Naive thymus-derived CD8-positive, alpha-beta T cell (primary cell): Measurements from ENCODE around the gene CD3D. TPM values are rescaled to one million over a fixed set of nuclear protein-coding genes. Genes with fewer than 3 reads are reported as not detected.
"Not testable (repeated sequence)": the region's sequence is repeated elsewhere in the genome, so short reads cannot be mapped to it uniquely, and the experiment has no call there.

Experiments used
- ATAC-seq, 2 donors: fragments of 150-1000 bp; cut with Tn5 transposase in 1 of 2; sonication (Bioruptor Pico), chemical (Tn5 transposase) in 1 of 2; 1 replicate in 1 of 2; 2 replicates in 1 of 2; pipeline ENCODE4 v1.10.0; 2021; ENCODE audit warnings: mild to moderate bottlenecking in 2 of 2, moderate library complexity in 2 of 2
- POLR2A ChIA-PET: fragments of 350-600 bp; sonication (Branson Sonifier 250); formaldehyde crosslinking; loops from one replicate; lab custom pipeline; 2021; ENCODE audit warnings: antibody characterized with exemption; lab: Charles Lee
- DNase-seq, 10 donors: peaks; one replicate each; pipeline versions ENCODE4 v3.0.0 to v3.0.0-alpha.2; 2020 to 2022
- H3K27ac Mint-ChIP-seq, 10 donors: one replicate each; pipeline ENCODE4 v1.8.0; 2020 to 2022; ENCODE audit warnings: mild to moderate bottlenecking in 10 of 10, mixed read lengths in 10 of 10, moderate library complexity in 4 of 10, inconsistent platforms in 1 of 10
- H3K27me3 Mint-ChIP-seq, 5 donors: one replicate each; pipeline ENCODE4 v1.8.0; 2021 to 2022; ENCODE audit warnings: mixed read lengths in 5 of 5
- H3K36me3 Mint-ChIP-seq, 3 donors: one replicate each; pipeline ENCODE4 v1.8.0; 2020 to 2022; ENCODE audit warnings: mixed read lengths in 3 of 3, mild to moderate bottlenecking in 2 of 3, inconsistent platforms in 1 of 3
- H3K4me1 Mint-ChIP-seq, 4 donors: one replicate each; pipeline ENCODE4 v1.8.0; 2021 to 2022; ENCODE audit warnings: mixed read lengths in 4 of 4
- H3K4me3 Mint-ChIP-seq, 10 donors: one replicate each; pipeline ENCODE4 v1.8.0; 2020 to 2022; ENCODE audit warnings: mild to moderate bottlenecking in 10 of 10, mixed read lengths in 10 of 10, moderate library complexity in 6 of 10, inconsistent platforms in 1 of 10
- H3K9me3 Mint-ChIP-seq, 9 donors: one replicate each; pipeline ENCODE4 v1.8.0; 2020 to 2022; ENCODE audit warnings: mixed read lengths in 9 of 9, mild to moderate bottlenecking in 3 of 9, inconsistent platforms in 1 of 9, moderate library complexity in 1 of 9
- polyA plus RNA-seq, 3 donors: library from polyadenylated mRNA; unstranded; fragments of 300-500 nt; fragmentation: Illumina TruSeq; gene quantifications; one replicate each; pipeline ENCODE4 v1.2.3, GENCODE V29; 2021
- total RNA-seq, 8 experiments: library from RNA in 2 of 8; stranded (reverse) in 2 of 8; gene quantifications; one replicate each; pipeline ENCODE4 v1.2.3 and lab custom pipeline; 2021 to 2026

The CD3D gene
- total and polyA plus RNA-seq, 5 experiments from 2014 or later = 355 to 1,259 (median 1,161) TPM

- Mint-ChIP-seq H3K27ac (peak overlapping the region in 9 of 10 donors; percentile 84 to 99 (median 95)), H3K4me1 (peaks cover 48 to 93% (median 92%) of the 10 kb centered on the region in 4 donors), H3K27me3 (no peaks in the 10 kb centered on the region), H3K9me3 (peaks cover 0 to 3% (median 0%) of the 10 kb centered on the region in 9 donors), H3K4me3 (peak overlapping the region in 4 of 10 donors; percentile 5 to 63 (median 49)), H3K36me3 (peaks cover 19 to 75% (median 54%) of the 10 kb centered on the region in 3 donors)
- POLR2A ChIA-PET = interaction anchor here (0.6 to 2.6 kb wide), 2 partner anchors 13 to 61 kb away, joined by 3 to 10 read pairs; partner anchors contain the start of gene MPZL3
- no peak for ATAC-seq
- DNase-seq = no peak
These were observed 29.3 kb downstream of the CD3D start for GRCh38 chr11:118313242-118313641.

- ATAC-seq (no peak), DNase-seq (no peak)
- POLR2A ChIA-PET = interaction anchor here (1.1 to 1.7 kb wide), 3 partner anchors 13 to 110 kb away, joined by 3 to 5 read pairs (median 3); partner anchors contain the start of gene UBE4A
- peaks cover 22 to 85% (median 62%) of the 10 kb centered on the region in 3 donors for H3K36me3 Mint-ChIP-seq
- peaks cover 48 to 96% (median 94%) of the 10 kb centered on the region in 4 donors for H3K4me1 Mint-ChIP-seq
- peaks cover 0 to 3% (median 0%) of the 10 kb centered on the region in 9 donors for H3K9me3 Mint-ChIP-seq
- peak overlapping the region; percentile 84 to 99 (median 92) for H3K27ac Mint-ChIP-seq
- H3K27me3 Mint-ChIP-seq = no peaks in the 10 kb centered on the region
- H3K4me3 Mint-ChIP-seq = peak overlapping the region in 9 of 10 donors; percentile 5 to 81 (median 65)
These were observed 30.2 kb downstream of the CD3D start for GRCh38 chr11:118312328-118312727.

GRCh38 chr11:118311518-118311917 is 31.0 kb downstream of the CD3D start:
- POLR2A ChIA-PET = interaction anchor here (1.1 to 1.7 kb wide), 5 partner anchors 12 to 109 kb away, joined by 3 to 5 read pairs (median 4); partner anchors contain the start of genes MPZL3 and UBE4A
- H3K4me3 Mint-ChIP-seq = peak overlapping the region; percentile 12 to 81 (median 63)
- H3K27ac Mint-ChIP-seq = peak overlapping the region; percentile 84 to 99 (median 92)
- peaks cover 49 to 96% (median 94%) of the 10 kb centered on the region in 4 donors for H3K4me1 Mint-ChIP-seq
- peak in 1 of 2 donors; percentile 38 for ATAC-seq
- no peaks in the 10 kb centered on the region for H3K27me3 Mint-ChIP-seq
- peaks cover 0 to 3% (median 0%) of the 10 kb centered on the region in 9 donors for H3K9me3 Mint-ChIP-seq
- DNase-seq = peak in 3 of 10 donors; percentile 13 to 46 (median 32)
- H3K36me3 Mint-ChIP-seq = peaks cover 29 to 92% (median 68%) of the 10 kb centered on the region in 3 donors

DNA sequence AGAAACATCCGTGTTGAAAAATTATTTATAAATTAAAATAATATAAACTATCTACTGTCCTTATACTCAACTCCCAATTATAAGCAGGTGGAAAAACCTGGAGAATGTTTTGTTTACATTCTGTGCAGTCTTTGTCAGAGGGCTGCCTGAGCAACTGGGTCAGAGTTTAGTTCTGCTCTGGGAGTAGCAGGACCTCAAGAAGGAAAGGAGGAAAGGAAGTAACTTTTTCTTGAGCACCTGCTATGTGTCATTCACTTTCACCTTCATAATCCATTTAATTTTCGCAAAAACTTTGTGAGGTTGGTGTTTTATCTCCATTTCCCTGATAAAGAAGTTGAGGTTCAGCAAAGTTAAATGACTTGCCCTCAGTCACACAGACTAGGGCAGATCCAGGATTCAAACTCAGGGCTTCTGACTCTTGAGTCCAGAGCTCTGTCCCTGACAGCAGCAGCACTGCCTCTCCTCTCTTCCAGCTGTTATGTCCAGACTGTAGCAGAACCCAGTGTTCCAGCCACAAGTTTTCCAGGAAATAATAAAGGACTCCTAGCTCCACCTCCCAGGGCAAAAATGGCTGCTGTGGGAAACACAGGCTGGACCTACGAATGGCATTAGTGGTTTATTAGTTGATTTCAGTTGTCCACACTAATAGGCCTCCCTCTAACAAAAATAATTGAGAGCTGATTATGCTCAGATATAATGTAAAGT is 31.6 kb downstream of the CD3D start:
- DNase-seq (no peak), ATAC-seq (no peak)
- H3K9me3 Mint-ChIP-seq = peaks cover 0 to 3% (median 0%) of the 10 kb centered on the region in 9 donors
- no peaks in the 10 kb centered on the region for H3K27me3 Mint-ChIP-seq
- peak overlapping the region in 8 of 10 donors; percentile 60 to 81 (median 65) for H3K4me3 Mint-ChIP-seq
- POLR2A ChIA-PET = interaction anchor here (0.7 to 1.7 kb wide), 6 partner anchors 11 to 113 kb away, joined by 3 to 5 read pairs (median 4); partner anchors contain the start of genes MPZL3 and UBE4A
- peak overlapping the region; percentile 84 to 99 (median 92) for H3K27ac Mint-ChIP-seq
- H3K4me1 Mint-ChIP-seq = peaks cover 46 to 96% (median 91%) of the 10 kb centered on the region in 4 donors
- peaks cover 30 to 92% (median 66%) of the 10 kb centered on the region in 3 donors for H3K36me3 Mint-ChIP-seq

GRCh38 chr11:118310271-118310670 is 32.2 kb downstream of the CD3D start:
- Mint-ChIP-seq H3K9me3 (peaks cover 0 to 3% (median 0%) of the 10 kb centered on the region in 9 donors), H3K27ac (peak overlapping the region in 9 of 10 donors; percentile 69 to 99 (median 88)), H3K4me1 (peaks cover 43 to 93% (median 87%) of the 10 kb centered on the region in 4 donors), H3K27me3 (no peaks in the 10 kb centered on the region), H3K36me3 (peaks cover 34 to 88% (median 67%) of the 10 kb centered on the region in 3 donors), H3K4me3 (peak overlapping the region; percentile 3 to 81 (median 44))
- POLR2A ChIA-PET = interaction anchor here (0.7 kb wide), 1 partner anchor 112 kb away, joined by 3 read pairs; no protein-coding TSS in a partner anchor
- no peak for ATAC-seq
- DNase-seq = no peak

GRCh38 chr11:118308995-118309528 is 33.4 kb downstream of the CD3D start:
- POLR2A ChIA-PET = interaction anchor here (0.7 to 1.7 kb wide), 5 partner anchors 9 to 129 kb away, joined by 3 to 10 read pairs (median 3); partner anchors contain the start of gene UBE4A
- ATAC-seq = not testable (repeated sequence)

DNA sequence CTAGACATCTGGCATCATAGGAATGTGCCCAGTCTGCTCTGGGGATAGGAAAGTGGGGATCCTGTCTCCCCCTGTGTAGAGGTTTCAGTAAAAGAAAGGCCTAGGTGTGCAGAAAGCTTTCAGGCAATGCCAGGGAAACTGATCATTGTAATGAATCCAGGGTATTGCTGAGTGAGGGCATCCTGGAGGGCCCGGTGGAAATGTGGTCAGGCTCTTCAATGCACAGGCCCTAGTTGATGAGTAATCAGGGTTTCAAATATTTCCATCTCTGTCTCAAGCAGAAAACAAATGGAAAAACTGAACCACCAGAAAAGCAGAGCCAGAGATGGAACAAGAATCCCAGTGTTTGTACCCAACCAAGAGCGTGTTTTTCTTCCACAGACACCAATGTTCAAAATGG is 35.9 kb downstream of the CD3D start:
- Mint-ChIP-seq H3K9me3 (peaks cover 0 to 3% (median 0%) of the 10 kb centered on the region in 9 donors), H3K27ac (peak overlapping the region; percentile 87 to 100 (median 97)), H3K27me3 (no peaks in the 10 kb centered on the region), H3K4me1 (peaks cover 43 to 91% (median 84%) of the 10 kb centered on the region in 4 donors), H3K4me3 (peak overlapping the region; percentile 70 to 100 (median 98)), H3K36me3 (peaks cover 21 to 58% (median 49%) of the 10 kb centered on the region in 3 donors)
- POLR2A ChIA-PET = interaction anchor here (0.7 to 4.2 kb wide), 5 partner anchors 11 to 81 kb away, joined by 3 to 33 read pairs (median 20); partner anchors contain the start of genes JAML and UBE4A
- ATAC-seq = peak in 1 of 2 donors; percentile 15
- DNase-seq = no peak

More at GRCh38 chr11:118308995-118309528, 33.4 kb downstream of the CD3D start:
- not testable (repeated sequence) for DNase-seq, H3K27me3 Mint-ChIP-seq, H3K9me3 Mint-ChIP-seq
- Mint-ChIP-seq H3K4me3 (peak overlapping the region; percentile 70 to 100 (median 98)), H3K4me1 (peaks cover 51 to 92% (median 85%) of the 10 kb centered on the region in 4 donors), H3K27ac (peak overlapping the region; percentile 87 to 100 (median 97)), H3K36me3 (peaks cover 37 to 82% (median 67%) of the 10 kb centered on the region in 3 donors)

- peaks cover 44 to 88% (median 82%) of the 10 kb centered on the region in 4 donors for H3K4me1 Mint-ChIP-seq
- peak; percentile 23 to 83 (median 66) for DNase-seq
- peaks cover 21 to 49% (median 46%) of the 10 kb centered on the region in 3 donors for H3K36me3 Mint-ChIP-seq
- peak overlapping the region; percentile 98 to 100 (median 99) for H3K27ac Mint-ChIP-seq
- peak; percentile 63 to 68 for ATAC-seq
- peak overlapping the region; percentile 90 to 100 (median 99) for H3K4me3 Mint-ChIP-seq
- POLR2A ChIA-PET = interaction anchor here (0.7 to 4.2 kb wide), 14 partner anchors 10 to 606 kb away, joined by 3 to 33 read pairs (median 4); partner anchors contain the start of genes JAML, KMT2A, MPZL3 and UBE4A
- no peaks in the 10 kb centered on the region for H3K27me3 Mint-ChIP-seq
- H3K9me3 Mint-ChIP-seq = peaks cover 0 to 3% (median 0%) of the 10 kb centered on the region in 9 donors
These were observed 36.8 kb downstream of the CD3D start for GRCh38 chr11:118305726-118306125.

DNA sequence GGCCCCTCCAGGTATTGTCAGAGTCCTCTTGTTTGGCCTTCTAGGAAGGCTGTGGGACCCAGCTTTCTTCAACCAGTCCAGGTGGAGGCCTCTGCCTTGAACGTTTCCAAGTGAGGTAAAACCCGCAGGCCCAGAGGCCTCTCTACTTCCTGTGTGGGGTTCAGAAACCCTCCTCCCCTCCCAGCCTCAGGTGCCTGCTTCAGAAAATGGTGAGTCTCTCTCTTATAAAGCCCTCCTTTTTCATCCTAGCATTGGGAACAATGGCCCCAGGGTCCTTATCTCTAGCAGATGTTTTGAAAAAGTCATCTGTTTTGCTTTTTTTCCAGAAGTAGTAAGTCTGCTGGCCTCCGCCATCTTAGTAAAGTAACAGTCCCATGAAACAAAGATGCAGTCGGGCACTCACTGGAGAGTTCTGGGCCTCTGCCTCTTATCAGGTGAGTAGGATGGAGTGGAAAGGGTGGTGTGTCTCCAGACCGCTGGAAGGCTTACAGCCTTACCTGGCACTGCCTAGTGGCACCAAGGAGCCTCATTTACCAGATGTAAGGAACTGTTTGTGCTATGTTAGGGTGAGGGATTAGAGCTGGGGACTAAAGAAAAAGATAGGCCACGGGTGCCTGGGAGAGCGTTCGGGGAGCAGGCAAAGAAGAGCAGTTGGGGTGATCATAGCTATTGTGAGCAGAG is 37.8 kb downstream of the CD3D start, which contains the start of gene CD3E:
Gene CD3E, plus strand, starts transcription at position 163 of the 681 bp plus-strand sequence. Its CDS starts 223 bp downstream, at position 386.
- no peaks in the 10 kb centered on the region for H3K9me3 Mint-ChIP-seq
- peak within 1 kb of the TSS; percentile 98 to 100 (median 99) for H3K27ac Mint-ChIP-seq
- ATAC-seq = peak; percentile 65 to 75
- peak; percentile 25 to 85 (median 67) for DNase-seq
- H3K36me3 Mint-ChIP-seq = peaks cover 21 to 41% (median 40%) of the 10 kb centered on the region in 3 donors
- peak within 1 kb of the TSS; percentile 90 to 100 (median 99) for H3K4me3 Mint-ChIP-seq
- peaks cover 44 to 90% (median 78%) of the 10 kb centered on the region in 4 donors for H3K4me1 Mint-ChIP-seq
- POLR2A ChIA-PET = interaction anchor here (0.6 to 4.2 kb wide), 20 partner anchors 9 to 607 kb away, joined by 3 to 33 read pairs (median 5); partner anchors contain the start of genes JAML, KMT2A, MPZL3 and UBE4A
- H3K27me3 Mint-ChIP-seq = no peaks in the 10 kb centered on the region

DNA sequence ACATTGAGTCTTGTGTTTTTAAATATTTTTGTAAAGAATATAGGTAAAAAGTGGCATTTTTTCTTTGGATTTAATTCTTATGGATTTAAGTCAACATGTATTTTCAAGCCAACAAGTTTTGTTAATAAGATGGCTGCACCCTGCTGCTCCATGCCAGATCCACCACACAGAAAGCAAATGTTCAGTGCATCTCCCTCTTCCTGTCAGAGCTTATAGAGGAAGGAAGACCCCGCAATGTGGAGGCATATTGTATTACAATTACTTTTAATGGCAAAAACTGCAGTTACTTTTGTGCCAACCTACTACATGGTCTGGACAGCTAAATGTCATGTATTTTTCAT is 38.3 kb downstream of the CD3D start:
- peak; percentile 29 to 67 for ATAC-seq
- peaks cover 21 to 38% (median 36%) of the 10 kb centered on the region in 3 donors for H3K36me3 Mint-ChIP-seq

More for the DNA sequence above, 38.3 kb downstream of the CD3D start:
- POLR2A ChIA-PET = interaction anchor here (0.6 to 4.2 kb wide), 14 partner anchors 9 to 608 kb away, joined by 3 to 33 read pairs (median 6); partner anchors contain the start of genes JAML, KMT2A, MPZL3 and UBE4A
- no peak for DNase-seq
- H3K4me3 Mint-ChIP-seq = peak overlapping the region; percentile 90 to 100 (median 99)
- H3K27me3 Mint-ChIP-seq = no peaks in the 10 kb centered on the region
- H3K27ac Mint-ChIP-seq = peak overlapping the region; percentile 98 to 100 (median 99)
- H3K9me3 Mint-ChIP-seq = no peaks in the 10 kb centered on the region
- peaks cover 47 to 90% (median 75%) of the 10 kb centered on the region in 4 donors for H3K4me1 Mint-ChIP-seq
